NCI-H446 (cell line): ENCODE results near the gene CDR2.
"Not testable (repeated sequence)": the region's sequence is repeated elsewhere in the genome, so short reads cannot be mapped to it uniquely, and the experiment has no call there.

Experiments used
- DNase-seq, 2 experiments: peaks; one replicate each; lab custom pipeline; 2025; lab: John Stamatoyannopoulos, UW

Gene CDR2

GRCh38 chr16:22374311-22375116 is at the start of gene CDR2:
Gene CDR2, minus strand, starts transcription at chr16:22374619. Its CDS starts 310 bp downstream, at chr16:22374309.
- DNase-seq = peak; percentile 90 to 98

- DNase-seq = no peak
Measured at GRCh38 chr16:22423716-22424115, 49.3 kb upstream of the CDR2 start.

GRCh38 chr16:22421136-22421535 is 46.7 kb upstream of the CDR2 start:
- no peak for DNase-seq

GRCh38 chr16:22420606-22421135 is 46.3 kb upstream of the CDR2 start:
- no peak for DNase-seq

GRCh38 chr16:22419908-22420307 is 45.5 kb upstream of the CDR2 start:
- no peak for DNase-seq

- no peak for DNase-seq
Measured at GRCh38 chr16:22418826-22419225, 44.4 kb upstream of the CDR2 start.

GRCh38 chr16:22417798-22418197 is 43.4 kb upstream of the CDR2 start:
- DNase-seq = not testable (repeated sequence)

GRCh38 chr16:22417019-22417418 is 42.6 kb upstream of the CDR2 start:
- no peak for DNase-seq

- no peak for DNase-seq
Measured at GRCh38 chr16:22413819-22414218, 39.4 kb upstream of the CDR2 start.

GRCh38 chr16:22407486-22407885 is 33.1 kb upstream of the CDR2 start:
- DNase-seq = no peak

GRCh38 chr16:22402191-22402590 is 27.8 kb upstream of the CDR2 start:
- no peak for DNase-seq

- DNase-seq = no peak
Measured at GRCh38 chr16:22400900-22401299, 26.5 kb upstream of the CDR2 start.

GRCh38 chr16:22397931-22398330 is 23.5 kb upstream of the CDR2 start:
- no peak for DNase-seq

- no peak for DNase-seq
Measured at GRCh38 chr16:22397464-22397863, 23.0 kb upstream of the CDR2 start.

- DNase-seq = no peak
Measured at GRCh38 chr16:22395960-22396359, 21.5 kb upstream of the CDR2 start.

- no peak for DNase-seq
Measured at GRCh38 chr16:22394121-22394520, 19.7 kb upstream of the CDR2 start.

- no peak for DNase-seq
Measured at GRCh38 chr16:22388101-22388644, 13.8 kb upstream of the CDR2 start.

GRCh38 chr16:22386976-22387375 is 12.6 kb upstream of the CDR2 start:
- DNase-seq = no peak

GRCh38 chr16:22385196-22385595 is 10.8 kb upstream of the CDR2 start:
- no peak for DNase-seq

GRCh38 chr16:22383827-22384226 is 9.4 kb upstream of the CDR2 start:
- DNase-seq = no peak

GRCh38 chr16:22381392-22381791 is 7.0 kb upstream of the CDR2 start:
- no peak for DNase-seq

GRCh38 chr16:22380529-22380928 is 6.1 kb upstream of the CDR2 start:
- no peak for DNase-seq

GRCh38 chr16:22379656-22380055 is 5.2 kb upstream of the CDR2 start:
- DNase-seq = no peak
